ENCODE measurements around the gene CREBL2. TPM values are rescaled to one million over a fixed set of nuclear protein-coding genes. Genes with fewer than 3 reads are reported as not detected.

CREBL2 gene
- total and polyA plus RNA-seq, 2 of the 13 experiments (the other 11 are each of a cell fraction or from before 2014, with no cell fraction given): 6.9 to 8.4 TPM

DNA sequence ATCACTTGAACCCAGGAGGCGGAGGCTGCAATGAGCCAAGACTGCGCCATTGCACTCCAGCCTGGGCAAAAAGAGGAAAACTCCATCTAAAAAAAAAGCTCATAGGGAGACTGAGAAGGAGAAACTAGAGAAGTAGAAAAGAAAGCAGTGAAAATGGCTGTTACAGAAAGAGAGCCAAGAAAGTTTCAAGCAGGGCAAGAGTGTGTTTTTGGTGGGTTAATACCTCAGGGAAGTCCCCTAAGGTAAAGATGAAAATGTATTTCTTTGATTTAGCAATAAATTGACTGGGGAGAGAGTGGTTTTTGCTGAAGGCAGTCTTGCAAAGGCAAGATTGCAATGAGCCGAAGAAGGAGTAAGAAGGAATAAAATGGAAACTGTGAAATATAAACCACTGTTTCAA is 39.0 kb upstream of the CREBL2 start:
- peaks cover 27% of the 10 kb centered on the region for H3K4me1 ChIP-seq (ENCODE audit: insufficient read depth, low read length)
- ATAC-seq: no peak
- intact Hi-C loops (cut with micrococcal nuclease; ENCODE audit: unreplicated experiment): no loop called here
- H3K27ac ChIP-seq (ENCODE audit: extremely low read length, insufficient read depth, low read length): no peak overlapping the region
- TF ChIP-seq, protein P1, sequence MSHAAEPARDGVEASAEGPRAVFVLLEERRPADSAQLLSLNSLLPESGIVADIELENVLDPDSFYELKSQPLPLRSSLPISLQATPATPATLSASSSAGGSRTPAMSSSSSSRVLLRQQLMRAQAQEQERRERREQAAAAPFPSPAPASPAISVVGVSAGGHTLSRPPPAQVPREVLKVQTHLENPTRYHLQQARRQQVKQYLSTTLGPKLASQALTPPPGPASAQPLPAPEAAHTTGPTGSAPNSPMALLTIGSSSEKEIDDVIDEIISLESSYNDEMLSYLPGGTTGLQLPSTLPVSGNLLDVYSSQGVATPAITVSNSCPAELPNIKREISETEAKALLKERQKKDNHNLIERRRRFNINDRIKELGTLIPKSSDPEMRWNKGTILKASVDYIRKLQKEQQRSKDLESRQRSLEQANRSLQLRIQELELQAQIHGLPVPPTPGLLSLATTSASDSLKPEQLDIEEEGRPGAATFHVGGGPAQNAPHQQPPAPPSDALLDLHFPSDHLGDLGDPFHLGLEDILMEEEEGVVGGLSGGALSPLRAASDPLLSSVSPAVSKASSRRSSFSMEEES (CRISPR knock-in tag; IDR thresholded peaks at IDR 0.05): no peak
- TF ChIP-seq ZNF780A (CRISPR knock-in tag; IDR thresholded peaks at IDR 0.05) (no peak), ZFY (CRISPR knock-in tag; IDR thresholded peaks at IDR 0.05) (no peak), RXRA (CRISPR knock-in tag; IDR thresholded peaks at IDR 0.05) (no peak), ZFP36 (IDR thresholded peaks at IDR 0.05; ENCODE audit: borderline replicate concordance, low read depth, low read length, partially characterized antibody) (no peak), ZNF878 (CRISPR knock-in tag; IDR thresholded peaks at IDR 0.05) (no peak), MAZ (IDR thresholded peaks at IDR 0.05; ENCODE audit: borderline replicate concordance, low read depth, low read length) (no peak), MAZ (CRISPR knock-in tag; IDR thresholded peaks at IDR 0.05; ENCODE audit: low read depth) (no peak), TCF7 (IDR thresholded peaks at IDR 0.05; ENCODE audit: low read depth) (no peak), IKZF4 (CRISPR knock-in tag; IDR thresholded peaks at IDR 0.05; ENCODE audit: borderline replicate concordance, low read depth, not compliant biosample characterization) (no peak), RNF2 (conservative IDR thresholded peaks at IDR 0.05; ENCODE audit: low read depth) (no peak), ZNF75D (CRISPR knock-in tag; IDR thresholded peaks at IDR 0.05; ENCODE audit: borderline replicate concordance) (no peak)
- TF ChIP-seq, protein P2, sequence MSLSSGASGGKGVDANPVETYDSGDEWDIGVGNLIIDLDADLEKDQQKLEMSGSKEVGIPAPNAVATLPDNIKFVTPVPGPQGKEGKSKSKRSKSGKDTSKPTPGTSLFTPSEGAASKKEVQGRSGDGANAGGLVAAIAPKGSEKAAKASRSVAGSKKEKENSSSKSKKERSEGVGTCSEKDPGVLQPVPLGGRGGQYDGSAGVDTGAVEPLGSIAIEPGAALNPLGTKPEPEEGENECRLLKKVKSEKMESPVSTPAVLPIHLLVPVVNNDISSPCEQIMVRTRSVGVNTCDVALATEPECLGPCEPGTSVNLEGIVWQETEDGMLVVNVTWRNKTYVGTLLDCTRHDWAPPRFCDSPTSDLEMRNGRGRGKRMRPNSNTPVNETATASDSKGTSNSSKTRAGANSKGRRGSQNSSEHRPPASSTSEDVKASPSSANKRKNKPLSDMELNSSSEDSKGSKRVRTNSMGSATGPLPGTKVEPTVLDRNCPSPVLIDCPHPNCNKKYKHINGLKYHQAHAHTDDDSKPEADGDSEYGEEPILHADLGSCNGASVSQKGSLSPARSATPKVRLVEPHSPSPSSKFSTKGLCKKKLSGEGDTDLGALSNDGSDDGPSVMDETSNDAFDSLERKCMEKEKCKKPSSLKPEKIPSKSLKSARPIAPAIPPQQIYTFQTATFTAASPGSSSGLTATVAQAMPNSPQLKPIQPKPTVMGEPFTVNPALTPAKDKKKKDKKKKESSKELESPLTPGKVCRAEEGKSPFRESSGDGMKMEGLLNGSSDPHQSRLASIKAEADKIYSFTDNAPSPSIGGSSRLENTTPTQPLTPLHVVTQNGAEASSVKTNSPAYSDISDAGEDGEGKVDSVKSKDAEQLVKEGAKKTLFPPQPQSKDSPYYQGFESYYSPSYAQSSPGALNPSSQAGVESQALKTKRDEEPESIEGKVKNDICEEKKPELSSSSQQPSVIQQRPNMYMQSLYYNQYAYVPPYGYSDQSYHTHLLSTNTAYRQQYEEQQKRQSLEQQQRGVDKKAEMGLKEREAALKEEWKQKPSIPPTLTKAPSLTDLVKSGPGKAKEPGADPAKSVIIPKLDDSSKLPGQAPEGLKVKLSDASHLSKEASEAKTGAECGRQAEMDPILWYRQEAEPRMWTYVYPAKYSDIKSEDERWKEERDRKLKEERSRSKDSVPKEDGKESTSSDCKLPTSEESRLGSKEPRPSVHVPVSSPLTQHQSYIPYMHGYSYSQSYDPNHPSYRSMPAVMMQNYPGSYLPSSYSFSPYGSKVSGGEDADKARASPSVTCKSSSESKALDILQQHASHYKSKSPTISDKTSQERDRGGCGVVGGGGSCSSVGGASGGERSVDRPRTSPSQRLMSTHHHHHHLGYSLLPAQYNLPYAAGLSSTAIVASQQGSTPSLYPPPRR (CRISPR knock-in tag; IDR thresholded peaks at IDR 0.05; ENCODE audit: borderline replicate concordance): no peak
- TF ChIP-seq, protein P3, sequence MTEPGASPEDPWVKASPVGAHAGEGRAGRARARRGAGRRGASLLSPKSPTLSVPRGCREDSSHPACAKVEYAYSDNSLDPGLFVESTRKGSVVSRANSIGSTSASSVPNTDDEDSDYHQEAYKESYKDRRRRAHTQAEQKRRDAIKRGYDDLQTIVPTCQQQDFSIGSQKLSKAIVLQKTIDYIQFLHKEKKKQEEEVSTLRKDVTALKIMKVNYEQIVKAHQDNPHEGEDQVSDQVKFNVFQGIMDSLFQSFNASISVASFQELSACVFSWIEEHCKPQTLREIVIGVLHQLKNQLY (CRISPR knock-in tag; IDR thresholded peaks at IDR 0.05): no peak
- no peaks in the 10 kb centered on the region for H4K20me1 ChIP-seq (ENCODE audit: insufficient read depth, low read length)
- no peaks in the 10 kb centered on the region for H3K79me2 ChIP-seq (ENCODE audit: insufficient read depth, low read length)
- H3K9ac ChIP-seq (ENCODE audit: insufficient read depth, low read depth, low read length): no peak overlapping the region
- H3K27me3 ChIP-seq (ENCODE audit: control insufficient read depth in 1 of 2, insufficient read depth in 2 of 2, low read length in 2 of 2): no peaks in the 10 kb centered on the region
- CTCF ChIA-PET (ENCODE audit: low intra/inter-chr PET ratio, low total read pairs): no interaction called here
- FAIRE-seq: no peak
- in situ Hi-C loops (cut with HindIII; ENCODE audit: extremely low pct_ligation_motif_present, low pct_unique_long_range_greater_than_20kb): no loop called here
- no peak for DNase-seq (ENCODE audit: low spot score)
- POLR2A ChIA-PET: no interaction called here
- 99% methylated on average over 3 of the region's 3 CpGs for WGBS (ENCODE audit: low lambda C conversion rate)
- no peaks in the 10 kb centered on the region for H3K36me3 ChIP-seq (replicated peaks in 1 of 2; ENCODE audit: control insufficient read depth in 1 of 2, insufficient read depth in 2 of 2, low read length in 2 of 2)
- H3K4me2 ChIP-seq (ENCODE audit: low read depth, low read length): no peak overlapping the region
- no peaks in the 10 kb centered on the region for H3K9me3 ChIP-seq (ENCODE audit: low read length)
- H3K4me3 ChIP-seq (replicated peaks in 1 of 3; ENCODE audit: insufficient read depth in 1 of 3, low read depth in 2 of 3, low read length in 3 of 3): no peak overlapping the region
- BruUV-seq (replicated peaks): no TSS peak
- no peak overlapping the region for H2AFZ ChIP-seq (ENCODE audit: low read length)

Data from HepG2 (cell line).